ENCODE results near the gene SLC2A1.

The SLC2A1 gene

GRCh38 chr1:42961312-42962091, 2.8 kb upstream of the SLC2A1 start:
- peak; percentile 49 for FAIRE-seq
- DNase-seq (ENCODE audit: insufficient read length, low spot score) = no peak

GRCh38 chr1:42960566-42961311, 2.1 kb upstream of the SLC2A1 start:
- DNase-seq (ENCODE audit: insufficient read length, low spot score) = no peak
- FAIRE-seq = no peak

- DNase-seq (ENCODE audit: insufficient read length, low spot score) (no peak), FAIRE-seq (no peak)
Observed at GRCh38 chr1:42960122-42960390, 1.4 kb upstream of the SLC2A1 start.

GRCh38 chr1:42957880-42958487, 684 bp downstream of the SLC2A1 start:
- DNase-seq (ENCODE audit: insufficient read length, low spot score) (peak; percentile 57), FAIRE-seq (no peak)

GRCh38 chr1:42957229-42957879, 1.3 kb downstream of the SLC2A1 start:
- DNase-seq (ENCODE audit: insufficient read length, low spot score) (no peak), FAIRE-seq (no peak)

GRCh38 chr1:42956739-42957138, 1.9 kb downstream of the SLC2A1 start:
- DNase-seq (ENCODE audit: insufficient read length, low spot score) (no peak), FAIRE-seq (no peak)

GRCh38 chr1:42955311-42956063, 3.2 kb downstream of the SLC2A1 start:
- no peak for FAIRE-seq
- DNase-seq (ENCODE audit: insufficient read length, low spot score) = no peak

- FAIRE-seq = no peak
- no peak for DNase-seq (ENCODE audit: insufficient read length, low spot score)
Observed at GRCh38 chr1:42953182-42954180, 5.2 kb downstream of the SLC2A1 start.

- peak; percentile 82 for FAIRE-seq
- no peak for DNase-seq (ENCODE audit: insufficient read length, low spot score)
Observed at GRCh38 chr1:42952303-42953001, 6.2 kb downstream of the SLC2A1 start.

GRCh38 chr1:42951588-42951987, 7.1 kb downstream of the SLC2A1 start:
- DNase-seq (ENCODE audit: insufficient read length, low spot score) (no peak), FAIRE-seq (no peak)

GRCh38 chr1:42950116-42950481, 8.6 kb downstream of the SLC2A1 start:
- DNase-seq (ENCODE audit: insufficient read length, low spot score) = no peak
- no peak for FAIRE-seq

- DNase-seq (ENCODE audit: insufficient read length, low spot score) (no peak), FAIRE-seq (peak; percentile 57)
Observed at GRCh38 chr1:42949312-42950115, 9.2 kb downstream of the SLC2A1 start.

- FAIRE-seq (no peak), DNase-seq (ENCODE audit: insufficient read length, low spot score) (no peak)
Observed at GRCh38 chr1:42947965-42948732, 10.5 kb downstream of the SLC2A1 start.

GRCh38 chr1:42947117-42947516, 11.6 kb downstream of the SLC2A1 start:
- no peak for FAIRE-seq

GRCh38 chr1:42946120-42946898, 12.4 kb downstream of the SLC2A1 start:
- DNase-seq (ENCODE audit: insufficient read length, low spot score) (no peak), FAIRE-seq (no peak)

More at GRCh38 chr1:42947117-42947516, 11.6 kb downstream of the SLC2A1 start:
- no peak for DNase-seq (ENCODE audit: insufficient read length, low spot score)

GRCh38 chr1:42945164-42945563, 13.5 kb downstream of the SLC2A1 start:
- DNase-seq (ENCODE audit: insufficient read length, low spot score) (no peak), FAIRE-seq (peak; percentile 57)
